ENCODE measurements around the gene CALY.

CALY gene

GRCh38 chr10:133295426-133296320 lies 41.0 kb downstream of the CALY start:
- ATAC-seq (replicated peaks) = no peak

GRCh38 chr10:133294189-133294588 lies 42.5 kb downstream of the CALY start:
- Mint-ChIP-seq H3K27ac (no peak overlapping the region), H3K27me3 (no peaks in the 10 kb centered on the region), H3K4me3 (no peak overlapping the region), H3K9me3 (no peaks in the 10 kb centered on the region), H3K36me3 (peaks cover 43 to 58% of the 10 kb centered on the region in 2 donors), H3K4me1 (peaks cover 3 to 7% of the 10 kb centered on the region in 2 donors)
- ATAC-seq (replicated peaks) = no peak
- no peak for DNase-seq

More at GRCh38 chr10:133295426-133296320, 41.0 kb downstream of the CALY start:
- H3K9me3 Mint-ChIP-seq = no peaks in the 10 kb centered on the region
- H3K27me3 Mint-ChIP-seq = no peaks in the 10 kb centered on the region
- DNase-seq = no peak
- H3K4me3 Mint-ChIP-seq = no peak overlapping the region
- H3K4me1 Mint-ChIP-seq = peaks cover 4 to 7% of the 10 kb centered on the region in 2 donors
- H3K36me3 Mint-ChIP-seq = peaks cover 48 to 62% of the 10 kb centered on the region in 2 donors
- H3K27ac Mint-ChIP-seq = peak overlapping the region; percentile 5

- ATAC-seq (replicated peaks) = no peak
- no peak overlapping the region for H3K4me3 Mint-ChIP-seq
- DNase-seq = no peak
- H3K4me1 Mint-ChIP-seq = peaks cover 3 to 7% of the 10 kb centered on the region in 2 donors
- no peak overlapping the region for H3K27ac Mint-ChIP-seq
- no peaks in the 10 kb centered on the region for H3K9me3 Mint-ChIP-seq
- peaks cover 43 to 60% of the 10 kb centered on the region in 2 donors for H3K36me3 Mint-ChIP-seq
- H3K27me3 Mint-ChIP-seq = no peaks in the 10 kb centered on the region
Measured at GRCh38 chr10:133293810-133294119, 42.9 kb downstream of the CALY start.

- peaks cover 41 to 59% of the 10 kb centered on the region in 2 donors for H3K36me3 Mint-ChIP-seq
- H3K27ac Mint-ChIP-seq = no peak overlapping the region
- no peak for DNase-seq
Measured at GRCh38 chr10:133292919-133293809, 43.5 kb downstream of the CALY start.

GRCh38 chr10:133289761-133290160 lies 46.9 kb downstream of the CALY start:
- ATAC-seq (replicated peaks) (no peak), DNase-seq (no peak)
- no peak overlapping the region for H3K4me3 Mint-ChIP-seq
- H3K9me3 Mint-ChIP-seq = no peaks in the 10 kb centered on the region
- H3K27me3 Mint-ChIP-seq = no peaks in the 10 kb centered on the region
- H3K4me1 Mint-ChIP-seq = peaks cover 3 to 7% of the 10 kb centered on the region in 2 donors
- no peak overlapping the region for H3K27ac Mint-ChIP-seq
- peaks cover 49 to 65% of the 10 kb centered on the region in 2 donors for H3K36me3 Mint-ChIP-seq

More at GRCh38 chr10:133292919-133293809, 43.5 kb downstream of the CALY start:
- Mint-ChIP-seq H3K27me3 (no peaks in the 10 kb centered on the region), H3K4me1 (peaks cover 3 to 7% of the 10 kb centered on the region in 2 donors), H3K9me3 (no peaks in the 10 kb centered on the region), H3K4me3 (no peak overlapping the region)
- no peak for ATAC-seq (replicated peaks)

- no peak for ATAC-seq (replicated peaks)
- peak overlapping the region; percentile 67 for H3K27ac Mint-ChIP-seq
- no peaks in the 10 kb centered on the region for H3K4me1 Mint-ChIP-seq
- no peak overlapping the region for H3K4me3 Mint-ChIP-seq
- DNase-seq = no peak
- H3K27me3 Mint-ChIP-seq = no peaks in the 10 kb centered on the region
- H3K9me3 Mint-ChIP-seq = no peaks in the 10 kb centered on the region
- peaks cover 51 to 67% of the 10 kb centered on the region in 2 donors for H3K36me3 Mint-ChIP-seq
Measured at GRCh38 chr10:133287832-133288500, 48.7 kb downstream of the CALY start.

- Mint-ChIP-seq H3K9me3 (no peaks in the 10 kb centered on the region), H3K27ac (no peak overlapping the region), H3K4me1 (no peaks in the 10 kb centered on the region), H3K4me3 (no peak overlapping the region), H3K36me3 (peaks cover 58 to 75% of the 10 kb centered on the region in 2 donors), H3K27me3 (no peaks in the 10 kb centered on the region)
- no peak for ATAC-seq (replicated peaks)
- DNase-seq = no peak
Measured at GRCh38 chr10:133286366-133286765, 50.3 kb downstream of the CALY start.

GRCh38 chr10:133285217-133285616 lies 51.5 kb downstream of the CALY start:
- H3K36me3 Mint-ChIP-seq = peaks cover 61 to 74% of the 10 kb centered on the region in 2 donors
- H3K4me1 Mint-ChIP-seq = peaks cover 0 to 3% of the 10 kb centered on the region in 2 donors
- H3K9me3 Mint-ChIP-seq = no peaks in the 10 kb centered on the region
- no peak overlapping the region for H3K4me3 Mint-ChIP-seq
- H3K27ac Mint-ChIP-seq = no peak overlapping the region
- no peak for DNase-seq
- ATAC-seq (replicated peaks) = no peak
- H3K27me3 Mint-ChIP-seq = no peaks in the 10 kb centered on the region

- ATAC-seq (replicated peaks) (no peak), DNase-seq (no peak)
- H3K4me1 Mint-ChIP-seq = peaks cover 2 to 16% of the 10 kb centered on the region in 2 donors
- no peak overlapping the region for H3K27ac Mint-ChIP-seq
- no peaks in the 10 kb centered on the region for H3K9me3 Mint-ChIP-seq
- H3K36me3 Mint-ChIP-seq = peaks cover 58 to 70% of the 10 kb centered on the region in 2 donors
- H3K4me3 Mint-ChIP-seq = no peak overlapping the region
- H3K27me3 Mint-ChIP-seq = no peaks in the 10 kb centered on the region
Measured at GRCh38 chr10:133283931-133284330, 52.8 kb downstream of the CALY start.

GRCh38 chr10:133282846-133283390 lies 53.8 kb downstream of the CALY start:
- H3K36me3 Mint-ChIP-seq = peaks cover 59 to 69% of the 10 kb centered on the region in 2 donors
- H3K9me3 Mint-ChIP-seq = no peaks in the 10 kb centered on the region
- ATAC-seq (replicated peaks) (no peak), DNase-seq (no peak)
- no peak overlapping the region for H3K4me3 Mint-ChIP-seq
- peaks cover 12 to 26% of the 10 kb centered on the region in 2 donors for H3K4me1 Mint-ChIP-seq
- no peak overlapping the region for H3K27ac Mint-ChIP-seq
- H3K27me3 Mint-ChIP-seq = no peaks in the 10 kb centered on the region

- Mint-ChIP-seq H3K27me3 (no peaks in the 10 kb centered on the region), H3K4me3 (no peak overlapping the region), H3K9me3 (no peaks in the 10 kb centered on the region), H3K27ac (no peak overlapping the region), H3K36me3 (peaks cover 48 to 60% of the 10 kb centered on the region in 2 donors), H3K4me1 (peaks cover 20 to 37% of the 10 kb centered on the region in 2 donors)
- no peak for ATAC-seq (replicated peaks)
- no peak for DNase-seq
Measured at GRCh38 chr10:133281628-133282372, 54.9 kb downstream of the CALY start.

- Mint-ChIP-seq H3K27ac (no peak overlapping the region), H3K27me3 (no peaks in the 10 kb centered on the region), H3K9me3 (no peaks in the 10 kb centered on the region), H3K4me3 (no peak overlapping the region), H3K36me3 (peaks cover 41 to 53% of the 10 kb centered on the region in 2 donors), H3K4me1 (peaks cover 20 to 43% of the 10 kb centered on the region in 2 donors)
- DNase-seq = no peak
- ATAC-seq (replicated peaks) = no peak
Measured at GRCh38 chr10:133281084-133281483, 55.6 kb downstream of the CALY start.

- Mint-ChIP-seq H3K27me3 (no peaks in the 10 kb centered on the region), H3K36me3 (peaks cover 38 to 47% of the 10 kb centered on the region in 2 donors), H3K4me3 (no peak overlapping the region), H3K9me3 (no peaks in the 10 kb centered on the region), H3K4me1 (peaks cover 25 to 49% of the 10 kb centered on the region in 2 donors), H3K27ac (no peak overlapping the region)
- ATAC-seq (replicated peaks) (no peak), DNase-seq (no peak)
Measured at GRCh38 chr10:133280391-133281059, 56.2 kb downstream of the CALY start.

Data from stimulated activated naive B cell treated with anti-CD40 and anti-IgM and Interleukin-4, amounts not matched to agents 10 μg/mL and 1 μg/mL and 100 μg/mL, for 72 hours (primary cell).